Hindlimb muscle (tissue), 1 donor: ENCODE results near the gene PPP1R13B. TPM values are rescaled to one million over a fixed set of nuclear protein-coding genes. Genes with fewer than 3 reads are reported as not detected.
"Not testable (repeated sequence)": the region's sequence is repeated elsewhere in the genome, so short reads cannot be mapped to it uniquely, and the experiment has no call there.

Experiments
- DNase-seq: peaks from one replicate; pipeline ENCODE4 v3.0.0-alpha.2; 2013
- polyA plus RNA-seq: library from polyadenylated mRNA; unstranded; fragments of 120-200 nt; gene quantifications from one replicate; pipeline ENCODE4 v1.2.1, GENCODE V29; 2013; ENCODE audit not compliant: insufficient read length

PPP1R13B gene, protein sequence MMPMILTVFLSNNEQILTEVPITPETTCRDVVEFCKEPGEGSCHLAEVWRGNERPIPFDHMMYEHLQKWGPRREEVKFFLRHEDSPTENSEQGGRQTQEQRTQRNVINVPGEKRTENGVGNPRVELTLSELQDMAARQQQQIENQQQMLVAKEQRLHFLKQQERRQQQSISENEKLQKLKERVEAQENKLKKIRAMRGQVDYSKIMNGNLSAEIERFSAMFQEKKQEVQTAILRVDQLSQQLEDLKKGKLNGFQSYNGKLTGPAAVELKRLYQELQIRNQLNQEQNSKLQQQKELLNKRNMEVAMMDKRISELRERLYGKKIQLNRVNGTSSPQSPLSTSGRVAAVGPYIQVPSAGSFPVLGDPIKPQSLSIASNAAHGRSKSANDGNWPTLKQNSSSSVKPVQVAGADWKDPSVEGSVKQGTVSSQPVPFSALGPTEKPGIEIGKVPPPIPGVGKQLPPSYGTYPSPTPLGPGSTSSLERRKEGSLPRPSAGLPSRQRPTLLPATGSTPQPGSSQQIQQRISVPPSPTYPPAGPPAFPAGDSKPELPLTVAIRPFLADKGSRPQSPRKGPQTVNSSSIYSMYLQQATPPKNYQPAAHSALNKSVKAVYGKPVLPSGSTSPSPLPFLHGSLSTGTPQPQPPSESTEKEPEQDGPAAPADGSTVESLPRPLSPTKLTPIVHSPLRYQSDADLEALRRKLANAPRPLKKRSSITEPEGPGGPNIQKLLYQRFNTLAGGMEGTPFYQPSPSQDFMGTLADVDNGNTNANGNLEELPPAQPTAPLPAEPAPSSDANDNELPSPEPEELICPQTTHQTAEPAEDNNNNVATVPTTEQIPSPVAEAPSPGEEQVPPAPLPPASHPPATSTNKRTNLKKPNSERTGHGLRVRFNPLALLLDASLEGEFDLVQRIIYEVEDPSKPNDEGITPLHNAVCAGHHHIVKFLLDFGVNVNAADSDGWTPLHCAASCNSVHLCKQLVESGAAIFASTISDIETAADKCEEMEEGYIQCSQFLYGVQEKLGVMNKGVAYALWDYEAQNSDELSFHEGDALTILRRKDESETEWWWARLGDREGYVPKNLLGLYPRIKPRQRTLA
- 13.6 TPM for polyA plus RNA-seq

DNA sequence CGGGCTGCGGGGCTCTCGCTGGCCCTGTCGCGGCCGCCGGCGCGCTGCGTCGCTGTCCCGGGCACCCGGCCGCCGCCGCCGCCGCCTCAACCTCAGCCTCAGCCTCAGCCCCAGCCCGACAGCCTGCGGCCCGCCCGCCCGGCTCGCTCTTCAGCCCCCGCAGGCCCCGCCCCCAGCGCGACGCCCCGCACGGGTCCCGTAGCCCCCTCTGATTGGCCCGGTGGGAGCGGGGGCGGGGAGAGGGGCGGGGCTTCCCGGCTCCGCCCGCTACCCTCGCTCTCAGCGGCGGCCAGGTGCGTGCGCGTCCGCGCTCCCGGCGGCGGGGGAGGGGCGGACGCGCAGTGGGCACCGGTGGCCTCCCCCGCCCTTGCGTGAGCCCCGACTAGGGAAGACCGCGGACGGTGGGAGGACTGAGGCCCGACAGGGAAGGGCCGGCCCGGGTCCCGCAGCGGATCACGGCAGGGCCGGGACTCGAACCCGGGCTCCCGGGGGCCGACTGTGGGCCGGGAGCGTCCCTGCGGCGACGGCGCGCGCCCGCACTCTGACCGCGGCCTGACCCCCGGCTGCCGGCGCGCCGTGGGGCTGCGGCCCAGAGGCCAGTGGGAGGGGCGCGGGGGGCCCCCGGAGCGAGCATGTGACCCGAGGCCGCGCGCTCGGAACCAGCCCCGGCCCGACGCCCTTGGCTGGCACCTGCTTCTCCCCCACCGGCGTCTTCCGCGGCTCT is at the start of gene PPP1R13B:
TSS of gene PPP1R13B (minus strand) at position 125 of the 724 bp plus-strand sequence. CDS start 268 bp downstream, outside the sequence.
- peak; percentile 90 for DNase-seq

DNA sequence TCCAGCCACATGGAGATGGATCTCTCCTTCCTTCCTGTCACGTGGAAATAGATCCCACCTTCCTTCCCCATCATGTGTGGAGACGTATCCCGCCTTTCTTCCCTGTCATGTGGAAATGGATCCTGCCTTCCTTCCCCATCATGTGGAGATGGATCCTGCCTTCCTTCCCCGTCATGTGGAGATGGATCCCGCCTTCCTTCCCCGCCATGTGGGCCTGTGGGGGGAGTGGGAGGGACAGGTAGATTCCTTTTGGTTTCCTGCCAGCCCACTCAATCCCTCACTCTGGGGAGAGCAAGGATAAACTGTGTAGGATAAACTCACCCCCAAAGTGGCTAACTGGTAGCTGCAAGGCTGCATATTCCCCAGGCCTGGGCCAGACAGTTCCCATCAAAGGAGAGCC is 49.2 kb upstream of the PPP1R13B start:
- no peak for DNase-seq

DNA sequence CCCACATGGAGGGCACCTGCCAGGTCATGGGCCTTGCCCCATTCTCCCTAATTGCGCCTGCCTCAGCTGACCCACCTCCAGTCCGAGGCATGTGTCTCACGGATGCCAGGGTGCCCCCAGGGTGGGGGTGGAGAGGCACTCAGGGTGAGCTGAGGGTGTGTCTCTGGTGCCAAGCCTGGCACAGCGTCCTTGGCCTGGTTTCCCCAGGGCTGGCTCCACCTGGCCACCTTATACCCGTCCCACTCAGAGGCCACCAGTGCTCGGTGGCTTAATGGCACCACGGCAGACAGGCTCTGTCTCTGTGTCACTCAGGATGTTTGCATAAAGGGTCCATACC is 47.3 kb upstream of the PPP1R13B start:
- DNase-seq = no peak

DNA sequence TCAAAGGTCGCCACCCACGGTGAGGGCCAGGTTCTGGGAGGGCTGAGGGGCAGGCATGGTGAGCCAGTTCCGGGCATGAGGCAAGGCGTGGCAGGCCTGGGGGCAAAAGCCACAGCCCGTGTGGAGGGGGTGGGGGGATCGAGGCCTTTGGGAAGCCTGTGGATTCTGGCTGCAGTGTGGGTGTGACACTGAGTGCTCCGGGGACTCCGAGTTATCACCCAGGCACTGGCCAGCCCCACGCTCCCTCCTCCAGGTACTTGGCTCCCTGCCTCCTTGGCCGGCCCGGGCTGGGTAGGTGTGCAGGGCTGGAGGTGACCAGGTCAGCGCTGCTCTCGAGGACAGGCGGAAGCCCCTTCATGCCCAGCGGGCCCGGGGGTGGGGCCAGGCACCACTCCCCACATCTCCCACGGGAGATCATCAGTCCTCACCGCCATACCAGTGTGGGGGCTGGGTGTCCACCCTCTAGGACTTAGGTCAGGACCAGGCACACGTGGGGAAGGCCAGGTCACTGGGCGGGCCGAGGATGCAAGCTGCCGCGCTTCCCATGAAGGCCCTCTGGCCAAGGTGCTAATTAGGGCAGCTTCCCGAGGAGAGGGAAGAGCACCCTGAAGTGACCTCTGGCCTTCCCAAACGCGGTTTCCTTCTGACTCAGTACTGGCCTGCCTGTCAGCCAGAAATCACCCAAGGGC is 46.8 kb upstream of the PPP1R13B start:
- DNase-seq = no peak

DNA sequence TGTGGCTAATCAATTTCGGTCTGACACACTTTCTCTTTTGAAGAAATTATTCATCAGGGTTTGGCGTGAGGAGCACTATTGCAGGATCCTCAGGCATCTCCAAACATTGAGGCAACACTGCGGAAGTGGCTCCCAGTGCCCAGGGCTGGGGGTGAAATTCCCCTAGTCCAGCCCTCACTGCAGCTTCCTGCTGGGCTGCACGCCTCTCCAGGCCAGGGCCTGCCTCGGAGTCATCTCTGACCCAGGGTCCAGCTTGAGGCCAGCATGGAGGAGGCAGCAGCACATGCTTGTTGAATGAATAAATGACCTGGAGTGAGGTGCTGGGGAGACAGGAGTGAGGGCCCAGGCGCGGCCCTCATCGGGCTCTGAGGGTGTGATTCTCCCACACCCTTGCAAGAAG is 44.9 kb upstream of the PPP1R13B start:
- DNase-seq = no peak

DNA sequence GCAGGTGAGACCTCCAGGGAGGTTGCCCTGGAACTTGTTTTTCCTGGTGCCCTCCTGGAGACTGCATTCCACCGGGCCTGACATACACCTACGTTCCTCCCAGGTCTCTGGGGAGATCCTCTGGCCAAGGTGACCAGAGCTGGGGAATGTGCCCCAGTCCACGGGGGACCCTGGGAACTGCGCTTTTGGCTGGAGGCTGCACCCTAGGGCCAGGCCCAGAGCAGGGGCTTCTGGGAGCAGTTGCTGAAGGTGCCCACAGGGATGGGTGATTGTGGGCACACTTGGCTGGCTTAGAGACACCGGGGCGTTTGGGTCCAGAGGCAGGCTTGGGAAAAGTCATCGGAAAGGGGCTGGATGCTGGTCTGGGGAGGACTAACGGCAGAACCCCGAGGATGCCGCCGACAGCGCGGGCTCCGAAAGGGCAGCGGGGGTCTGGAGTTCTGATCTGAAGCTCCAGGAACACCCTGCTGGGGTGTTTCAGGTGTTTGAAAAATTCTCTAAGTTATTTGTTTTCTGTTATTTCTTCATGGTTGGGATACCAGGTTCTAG is 44.4 kb upstream of the PPP1R13B start:
- no peak for DNase-seq

DNA sequence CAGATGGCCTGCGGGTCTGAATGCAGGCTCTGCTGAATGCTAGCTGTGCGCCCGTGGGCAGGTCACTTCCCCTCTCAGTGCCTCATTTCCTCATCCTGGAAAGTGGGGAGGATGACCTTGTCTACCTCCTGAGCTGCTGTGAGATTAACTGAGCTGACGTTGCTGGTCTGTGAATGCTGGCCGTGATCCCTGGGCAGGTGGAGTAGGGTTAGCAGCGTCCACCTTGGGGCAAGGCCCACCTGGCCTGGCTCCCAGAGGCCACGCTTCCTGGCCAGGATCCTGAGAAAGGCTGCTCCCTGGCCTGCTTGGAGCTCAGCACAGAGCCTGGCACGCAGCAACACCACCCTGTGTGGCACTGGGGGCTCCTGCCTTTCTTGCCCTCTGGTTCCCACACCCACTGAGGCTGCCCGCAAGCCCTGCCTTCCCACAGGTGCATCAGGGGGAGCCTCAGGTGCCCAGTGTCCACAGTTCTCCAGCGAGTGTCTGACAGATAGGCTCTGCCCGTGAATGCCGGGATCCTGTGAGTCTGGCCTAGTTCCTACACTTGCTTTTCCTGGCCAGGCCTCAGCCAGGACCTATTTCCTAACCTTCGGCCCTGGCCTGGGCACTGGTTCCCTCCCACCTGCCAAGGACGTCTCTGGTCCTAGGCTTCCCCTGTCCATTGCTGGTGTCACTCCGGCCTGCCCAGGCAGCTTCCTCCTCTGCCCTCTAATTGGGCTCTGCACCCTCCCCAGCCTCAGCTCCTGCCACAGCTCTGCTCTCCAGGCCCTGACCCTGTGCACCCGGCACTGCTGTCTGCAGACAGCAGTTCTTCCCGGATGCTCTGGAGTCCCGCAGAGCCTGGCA is 43.7 kb upstream of the PPP1R13B start:
- no peak for DNase-seq

DNA sequence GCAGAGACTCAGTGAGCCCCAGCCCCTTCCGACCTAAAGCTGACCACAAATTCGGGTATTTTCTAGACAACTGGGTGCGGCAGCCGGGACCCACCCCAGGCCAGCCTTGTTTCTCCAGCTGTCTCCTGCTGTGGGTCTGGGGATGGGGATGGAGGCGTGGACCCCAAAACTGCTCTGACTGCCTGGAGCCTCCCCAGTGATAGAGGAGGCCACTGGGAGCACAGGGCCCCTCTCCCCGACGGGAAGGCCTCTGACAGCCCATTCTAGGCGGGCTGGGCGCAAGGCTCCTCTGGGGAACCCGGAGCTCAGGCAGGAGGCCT is 42.6 kb upstream of the PPP1R13B start:
- no peak for DNase-seq

DNA sequence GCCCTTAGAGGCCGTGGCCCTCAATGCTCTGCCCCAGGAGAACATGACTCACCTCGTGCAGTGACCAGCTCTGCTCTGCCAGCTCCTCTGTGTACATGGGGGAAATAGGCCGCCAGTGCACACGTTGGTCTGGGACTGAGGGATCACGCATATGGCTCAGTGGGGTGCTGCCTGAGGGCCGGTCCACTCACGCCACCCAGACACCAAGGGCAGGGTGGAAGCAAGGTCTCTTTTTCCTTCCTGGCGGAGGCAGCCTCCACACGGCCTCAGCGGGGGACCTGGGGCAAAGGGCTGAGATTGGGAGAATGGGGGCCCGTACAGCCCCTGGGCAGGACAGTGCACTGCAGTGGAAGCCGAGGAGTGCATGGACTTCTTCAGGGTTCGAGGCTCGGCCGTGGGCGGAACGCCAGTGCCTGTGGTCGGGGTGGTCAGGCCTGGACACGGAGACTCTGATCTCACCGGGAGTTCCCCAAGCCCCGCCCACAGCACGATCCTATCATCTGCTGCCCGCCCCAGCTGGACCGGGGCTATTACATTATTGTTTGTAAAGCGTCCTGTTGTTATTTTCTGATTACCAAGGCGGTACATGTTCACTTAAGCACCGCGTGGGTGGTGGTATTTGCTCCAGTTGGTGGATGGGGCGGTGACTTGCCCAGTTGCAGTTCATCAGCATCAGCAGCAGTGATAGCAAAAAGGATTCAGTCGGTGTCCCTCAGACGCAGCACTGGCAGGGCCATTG is 42.1 kb upstream of the PPP1R13B start:
- DNase-seq = no peak

DNA sequence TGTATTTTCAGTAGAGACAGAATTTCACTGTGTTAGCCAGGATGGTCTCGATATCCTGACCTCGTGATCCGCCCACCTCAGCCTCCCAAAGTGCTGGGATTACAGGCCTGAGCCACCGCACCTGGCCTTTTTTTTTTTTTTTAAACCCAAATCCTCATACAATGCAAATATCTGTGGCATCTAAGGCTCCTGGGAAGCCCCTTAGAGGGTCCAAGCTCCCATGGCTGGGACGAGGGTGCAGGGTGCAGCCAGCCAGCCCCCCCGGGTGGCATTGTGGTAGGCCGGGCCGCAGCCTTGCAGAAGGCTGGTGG is 41.6 kb upstream of the PPP1R13B start:
- DNase-seq = not testable (repeated sequence)

DNA sequence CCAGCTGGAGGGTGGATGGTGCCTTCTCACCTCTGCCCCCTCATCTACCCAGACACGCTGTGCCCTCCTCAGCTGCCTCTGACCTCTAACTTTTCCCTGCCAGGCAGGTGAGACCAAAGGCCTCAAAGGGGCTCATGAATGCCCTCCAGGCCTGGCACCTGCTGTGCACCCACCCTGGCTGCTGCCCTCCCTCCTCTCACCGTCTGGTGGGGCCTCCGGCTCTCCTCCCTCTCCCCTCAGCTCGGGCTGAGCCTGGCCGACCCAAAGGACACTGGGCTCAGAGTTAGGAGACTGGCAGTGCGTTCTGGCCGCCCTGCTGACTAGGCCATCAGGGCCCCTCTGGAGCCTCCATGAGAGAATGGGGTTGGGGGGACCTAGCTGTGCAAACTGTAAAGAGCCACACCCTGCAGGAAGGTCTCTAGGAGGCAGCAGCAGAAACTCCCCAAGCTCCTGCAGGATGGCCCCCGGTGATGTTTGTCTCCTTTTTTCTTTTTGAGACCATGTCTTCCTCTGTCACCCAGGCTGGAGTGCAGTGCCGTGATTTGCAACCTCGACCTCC is 40.3 kb upstream of the PPP1R13B start:
- no peak for DNase-seq

DNA sequence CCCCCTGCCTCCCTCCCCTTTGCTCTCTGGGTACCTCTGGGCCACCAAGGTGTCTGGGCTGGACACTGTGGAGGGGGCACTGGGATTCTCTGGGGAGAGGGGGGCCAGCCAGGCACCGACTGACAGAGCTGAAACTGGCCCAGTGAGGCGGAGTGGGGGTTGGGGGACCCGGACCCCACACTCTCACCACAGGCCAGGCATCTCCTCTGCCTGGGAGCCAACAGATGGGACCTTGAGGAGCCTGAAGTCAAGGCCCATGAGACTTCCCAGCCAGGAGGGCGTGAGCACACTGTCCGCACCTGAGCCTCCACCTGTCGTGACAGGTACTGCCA is 39.8 kb upstream of the PPP1R13B start:
- no peak for DNase-seq

DNA sequence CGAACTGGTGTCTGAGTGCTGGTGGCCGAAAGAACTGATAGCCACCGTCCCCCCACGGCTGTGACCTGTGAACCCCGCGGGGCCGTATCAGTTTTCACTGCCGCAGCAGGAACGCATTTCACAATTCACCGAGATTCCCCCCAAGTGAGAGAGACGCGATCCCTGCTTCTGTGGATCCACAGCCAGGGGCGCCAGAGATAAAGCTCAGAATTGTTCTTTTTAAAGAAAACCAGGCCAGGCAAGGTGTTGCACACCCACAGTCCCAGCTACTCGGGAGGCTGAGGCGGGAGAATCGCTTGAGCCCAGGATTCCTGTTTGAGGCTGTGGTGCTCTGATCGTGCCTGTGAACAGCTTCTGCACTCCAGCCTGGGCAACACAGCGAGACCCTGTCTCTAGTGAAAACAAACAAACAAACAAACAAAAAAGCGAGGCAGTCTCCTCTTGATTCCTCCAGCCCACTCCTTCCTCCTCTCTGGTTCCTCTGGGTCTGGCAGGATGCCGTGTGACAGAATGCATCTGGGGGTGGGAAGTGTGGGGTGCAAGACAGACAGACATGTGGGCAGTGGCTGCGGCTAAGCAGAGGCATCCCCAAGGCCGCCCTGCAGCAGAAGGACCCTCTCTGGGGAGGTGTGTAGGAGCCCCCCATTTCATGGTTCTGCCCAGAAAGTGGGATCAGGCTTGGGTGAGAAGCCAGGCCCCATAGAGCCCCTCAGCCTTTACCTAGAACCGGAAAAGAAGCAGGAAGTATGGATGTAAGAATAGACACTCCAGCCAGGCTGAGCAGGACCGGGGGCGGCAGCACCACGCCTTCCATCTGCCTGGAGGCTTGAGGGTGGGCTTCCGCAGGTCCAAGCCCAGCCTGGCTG is 39.2 kb upstream of the PPP1R13B start:
- no peak for DNase-seq

DNA sequence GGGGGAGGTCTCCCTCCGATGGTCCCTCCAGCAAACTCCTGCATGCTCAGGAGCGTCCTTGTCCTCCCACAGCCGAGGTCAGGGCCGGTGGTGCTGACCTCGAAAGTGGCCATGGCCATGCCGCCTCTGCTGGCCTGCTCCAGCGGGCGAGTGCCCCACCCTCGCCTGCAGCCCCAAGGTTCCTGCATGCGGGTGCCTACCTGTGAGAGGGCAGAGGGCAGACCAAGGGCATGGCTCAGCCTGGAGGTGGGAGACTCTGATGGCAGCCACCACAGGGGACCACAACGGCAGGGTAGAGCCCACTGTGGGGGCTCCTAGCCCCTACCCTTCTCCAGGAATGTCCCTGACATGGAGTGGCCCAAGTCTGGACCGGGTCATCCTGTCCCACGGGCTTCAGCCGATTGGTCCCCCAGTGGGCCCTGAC is 38.1 kb upstream of the PPP1R13B start:
- no peak for DNase-seq

DNA sequence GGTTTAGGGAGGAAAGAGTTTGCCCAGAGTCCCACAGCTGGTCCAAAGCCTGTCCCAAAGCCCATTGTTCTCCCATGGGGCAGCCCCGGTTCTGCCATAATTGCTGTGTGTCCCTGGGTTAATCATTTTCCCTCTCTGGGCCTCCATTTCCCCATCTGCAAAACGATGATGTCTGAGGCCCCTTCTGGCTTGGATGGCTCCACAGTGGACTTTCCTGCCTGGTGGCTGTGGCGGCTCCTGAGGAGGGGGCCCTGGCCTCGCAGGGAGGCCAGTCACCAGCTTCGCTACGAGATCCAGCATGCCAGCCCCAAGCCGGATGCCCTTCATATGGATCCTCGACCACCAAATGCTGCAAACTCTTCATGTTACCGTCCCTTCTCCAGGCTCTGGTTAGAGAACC is 37.5 kb upstream of the PPP1R13B start:
- no peak for DNase-seq

DNA sequence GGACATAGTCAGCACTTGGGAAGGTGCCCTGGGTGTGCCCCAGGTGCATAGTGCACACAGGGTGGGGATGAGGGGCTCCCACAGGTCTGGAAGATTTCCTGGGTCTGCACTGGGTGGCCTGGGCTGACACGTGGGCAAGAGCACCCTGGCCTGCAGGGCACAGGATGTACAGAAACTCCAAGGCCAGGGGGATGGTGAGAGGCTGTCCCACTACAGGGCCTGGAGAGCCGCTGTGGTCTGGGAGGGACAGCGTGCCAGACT is 35.8 kb upstream of the PPP1R13B start:
- DNase-seq = no peak

DNA sequence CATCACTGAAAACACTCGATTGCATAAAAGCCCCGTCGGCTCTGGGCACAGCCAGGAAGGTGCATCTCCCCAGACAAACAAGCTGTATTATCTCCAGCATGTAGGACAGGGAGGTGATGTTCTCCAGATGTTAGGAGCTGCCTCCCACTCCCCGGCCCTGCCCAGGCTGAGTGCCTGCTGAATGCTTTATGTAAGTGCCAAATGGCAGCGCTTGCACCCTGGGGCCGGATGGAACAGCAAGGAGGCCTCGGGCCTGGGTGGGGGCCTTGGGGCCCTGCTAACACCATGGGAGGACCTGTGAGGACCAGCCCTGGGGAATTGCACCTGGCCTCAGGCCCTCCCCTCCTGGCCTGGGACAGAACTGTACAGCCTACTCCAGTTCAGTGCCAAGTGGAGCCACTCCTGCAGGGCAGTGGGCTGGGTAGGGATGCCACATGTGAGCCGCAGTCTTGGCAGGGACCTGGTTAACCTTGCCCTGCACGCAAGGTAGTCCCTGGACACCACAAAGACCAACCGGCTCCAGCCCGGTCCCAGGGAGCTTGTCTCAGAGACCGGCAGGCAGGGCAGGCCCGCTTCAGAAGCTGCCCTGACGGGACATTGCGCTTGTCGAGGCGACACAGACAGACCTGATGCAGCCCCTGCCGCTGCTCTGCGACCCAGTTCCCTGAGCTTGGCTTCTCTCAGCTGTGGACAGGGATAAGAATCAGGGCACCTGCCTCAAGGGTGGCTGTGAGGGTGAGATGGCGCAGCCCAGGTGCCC is 35.3 kb upstream of the PPP1R13B start:
- no peak for DNase-seq
